Keratinocyte (primary cell): ENCODE measurements around the gene BHMT2.

Experiments
- CTCF ChIP-seq, 3 experiments: IDR thresholded peaks in 1 of 3; conservative IDR thresholded peaks in 1 of 3; optimal IDR thresholded peaks in 1 of 3; 2 replicates in 2 of 3; 3 replicates in 1 of 3; pipeline versions ENCODE3 to v1.5.1; 2011; ENCODE audit warnings: low read length in 3 of 3, mild to moderate bottlenecking in 3 of 3, moderate library complexity in 2 of 3, control low read depth in 1 of 3, inconsistent platforms in 1 of 3; ENCODE audit not compliant: insufficient read depth in 2 of 3; ENCODE audit errors: extremely low read depth in 1 of 3
- EZH2 ChIP-seq: IDR thresholded peaks from one replicate; pipeline ENCODE4 v1.6.1; 2012; ENCODE audit warnings: inconsistent platforms, mild to moderate bottlenecking, low read length, moderate library complexity

- TF ChIP-seq CTCF (optimal IDR thresholded peaks at IDR 0.05 in 1 of 3, IDR thresholded peaks at IDR 0.05 in 1 of 3, conservative IDR thresholded peaks at IDR 0.05 in 1 of 3; ENCODE audit: extremely low read depth in 1 of 3, insufficient read depth in 2 of 3, low read length in 3 of 3) = no peak
- no peak for TF ChIP-seq EZH2
These were observed 38.5 kb downstream of the BHMT2 start for GRCh38 chr5:79108086-79108485.
